GM23338 (cell line): Measurements from ENCODE around the gene TTC28. TPM values are rescaled to one million over a fixed set of nuclear protein-coding genes. Genes with fewer than 3 reads are reported as not detected.

Source experiments
- ATAC-seq: fragments of 200-7000 bp; cut with Tn5 transposase; 3 replicates; pipeline ENCODE4 v1.9.1; 2020
- DNase-seq: peaks from one replicate; pipeline ENCODE4 v3.0.0-alpha.2; 2015; ENCODE audit warnings: low spot score
- H2AFZ ChIP-seq: fragments of 200-600 bp; sonication (generic); 2 replicates; pipeline ENCODE4 v1.8.0; 2016; ENCODE audit warnings: antibody characterized with exemption, mild to moderate bottlenecking, moderate library complexity
- H3F3A ChIP-seq: fragments of 200-600 bp; sonication (generic); replicated peaks from 2 replicates; pipeline ENCODE4 v1.8.0; 2017; ENCODE audit warnings: antibody characterized with exemption, mixed run types, low read depth
- H3K27ac ChIP-seq: fragments of 200-600 bp; sonication (generic); 2 replicates; pipeline ENCODE4 v1.6.1; 2016; ENCODE audit warnings: low read depth
- H3K27me3 ChIP-seq: fragments of 200-600 bp; sonication (generic); 2 replicates; pipeline ENCODE4 v1.8.0; 2016; ENCODE audit warnings: mild to moderate bottlenecking, mixed run types, moderate library complexity; ENCODE audit not compliant: insufficient read depth
- H3K36me3 ChIP-seq: fragments of 200-600 bp; sonication (generic); 2 replicates; pipeline ENCODE4 v1.8.0; 2016; ENCODE audit warnings: mild to moderate bottlenecking; ENCODE audit not compliant: insufficient read depth
- H3K4me1 ChIP-seq: fragments of 200-600 bp; sonication (generic); 2 replicates; pipeline ENCODE4 v1.8.0; 2016; ENCODE audit warnings: mild to moderate bottlenecking, moderate library complexity; ENCODE audit not compliant: insufficient read depth
- H3K4me2 ChIP-seq: fragments of 200-600 bp; sonication (generic); 2 replicates; pipeline ENCODE4 v1.7.1; 2017; ENCODE audit warnings: mixed run types
- H3K4me3 ChIP-seq: fragments of 200-600 bp; sonication (generic); 2 replicates; pipeline ENCODE4 v1.6.1; 2016; ENCODE audit warnings: mixed run types
- H3K79me2 ChIP-seq: fragments of 200-600 bp; sonication (generic); replicated peaks from 2 replicates; pipeline ENCODE4 v1.8.0; 2017; ENCODE audit warnings: mild to moderate bottlenecking; ENCODE audit not compliant: insufficient read depth
- H3K9me2 ChIP-seq: fragments of 200-600 bp; sonication (generic); 2 replicates; pipeline ENCODE4 v1.8.0; 2017; ENCODE audit not compliant: insufficient read depth
- H4K20me1 ChIP-seq: fragments of 200-600 bp; sonication (generic); replicated peaks from 2 replicates; pipeline ENCODE4 v1.8.0; 2017; ENCODE audit warnings: mild to moderate bottlenecking; ENCODE audit not compliant: insufficient read depth
- H3K27ac Mint-ChIP-seq: 2 replicates; pipeline ENCODE4 v1.8.0; 2020; ENCODE audit warnings: inconsistent platforms, mild to moderate bottlenecking, moderate library complexity, mixed read lengths
- H3K27me3 Mint-ChIP-seq: 3 replicates; pipeline ENCODE4 v1.8.0; 2022; ENCODE audit warnings: low read depth, mild to moderate bottlenecking, moderate library complexity, mixed read lengths, inconsistent platforms; ENCODE audit not compliant: insufficient read depth, poor library complexity
- H3K36me3 Mint-ChIP-seq: 3 replicates; pipeline ENCODE4 v1.8.0; 2021; ENCODE audit warnings: low read depth, mild to moderate bottlenecking, inconsistent platforms, moderate library complexity, mixed read lengths
- H3K4me1 Mint-ChIP-seq: 3 replicates; pipeline ENCODE4 v1.8.0; 2020; ENCODE audit warnings: mild to moderate bottlenecking, inconsistent platforms, mixed read lengths
- H3K4me3 Mint-ChIP-seq: 3 replicates; pipeline ENCODE4 v1.8.0; 2021; ENCODE audit warnings: moderate library complexity, mild to moderate bottlenecking, inconsistent platforms, mixed read lengths
- H3K9me3 Mint-ChIP-seq: 3 replicates; pipeline ENCODE4 v1.8.0; 2020; ENCODE audit warnings: moderate library complexity, mild to moderate bottlenecking, inconsistent platforms, mixed read lengths
- CREB1 ChIP-seq: fragments of 250-450 bp; sonication (Bioruptor Pico); IDR thresholded peaks from 2 replicates; pipeline ENCODE4 v1.5.0; 2020; ENCODE audit warnings: low read depth, mild to moderate bottlenecking, moderate library complexity
- ETS1 ChIP-seq: IDR thresholded peaks from 2 replicates; pipeline ENCODE4 v1.6.1; 2016; ENCODE audit warnings: antibody characterized with exemption
- EZH2 ChIP-seq: fragments of 200-600 bp; sonication (generic); IDR thresholded peaks from one replicate; pipeline ENCODE4 v1.8.0; 2017; ENCODE audit warnings: antibody characterized with exemption, mild to moderate bottlenecking, low read depth; ENCODE audit not compliant: unreplicated experiment
- JUNB ChIP-seq: IDR thresholded peaks from one replicate; pipeline ENCODE4 v1.6.1; 2016; ENCODE audit warnings: antibody characterized with exemption; ENCODE audit not compliant: unreplicated experiment
- NANOG ChIP-seq: IDR thresholded peaks from 2 replicates; pipeline ENCODE4 v1.6.1; 2016; ENCODE audit warnings: antibody characterized with exemption, borderline replicate concordance
- POLR2AphosphoS5 ChIP-seq: IDR thresholded peaks from 2 replicates; pipeline ENCODE4 v1.6.1; 2016; ENCODE audit warnings: antibody characterized with exemption, low read depth
- REST ChIP-seq: IDR thresholded peaks from one replicate; pipeline ENCODE4 v1.6.1; 2018; ENCODE audit warnings: antibody characterized with exemption; ENCODE audit not compliant: unreplicated experiment
- STAT1 ChIP-seq: IDR thresholded peaks from one replicate; pipeline ENCODE4 v1.6.1; 2016; ENCODE audit warnings: antibody characterized with exemption; ENCODE audit not compliant: unreplicated experiment
- ZNF114 ChIP-seq: fragments of 250-450 bp; sonication (Bioruptor Pico); IDR thresholded peaks from 2 replicates; pipeline ENCODE4 v1.5.0; 2020; ENCODE audit warnings: mild to moderate bottlenecking, moderate library complexity
- ZNF331 ChIP-seq: fragments of 250-450 bp; sonication (Bioruptor Pico); IDR thresholded peaks from 2 replicates; pipeline ENCODE4 v1.5.0; 2020; ENCODE audit warnings: low read depth, mild to moderate bottlenecking, moderate library complexity
- polyA plus RNA-seq: library from polyadenylated mRNA; unstranded; fragments of >200 nt; fragmentation: Nextera tagmentation; extraction: Ambion mirVana; gene quantifications from 2 replicates; pipeline ENCODE4 v1.2.1, GENCODE V29; 2016
- total RNA-seq: library from RNA; depleted of rRNA; stranded (reverse); fragments of >200 nt; shearing (Covaris generic); gene quantifications from 2 replicates; pipeline ENCODE4 v1.2.3, GENCODE V29; 2014

TTC28 gene
- total and polyA plus RNA-seq, 2 experiments from 2014 or later: 4.5 to 16.1 TPM

GRCh38 chr22:28333088-28333487 lies 346.6 kb downstream of the TTC28 start:
- Mint-ChIP-seq H3K4me1 (peaks cover 29% of the 10 kb centered on the region), H3K27me3 (no peaks in the 10 kb centered on the region), H3K36me3 (peaks cover 1% of the 10 kb centered on the region; the same call in 1 of the 3 replicates), H3K27ac (no peak overlapping the region), H3K4me3 (no peak overlapping the region), H3K9me3 (peaks cover 11% of the 10 kb centered on the region)
- Histone ChIP-seq H3K4me1 (peaks cover 25% of the 10 kb centered on the region), H3K36me3 (no peaks in the 10 kb centered on the region), H2AFZ (no peak overlapping the region), H3K4me3 (no peak overlapping the region), H3K4me2 (no peak overlapping the region), H3K9me2 (no peaks in the 10 kb centered on the region), H4K20me1 (no peaks in the 10 kb centered on the region), H3F3A (no peaks in the 10 kb centered on the region), H3K27me3 (no peaks in the 10 kb centered on the region), H3K79me2 (no peaks in the 10 kb centered on the region), H3K27ac (no peak overlapping the region)
- no peak for TF ChIP-seq ZNF114 (CRISPR knock-in tag)
- TF ChIP-seq POLR2AphosphoS5: no peak
- no peak for TF ChIP-seq JUNB
- TF ChIP-seq ETS1: no peak
- TF ChIP-seq STAT1: no peak
- TF ChIP-seq REST: no peak
- TF ChIP-seq ZNF331 (CRISPR knock-in tag): no peak
- TF ChIP-seq EZH2: no peak
- no peak for DNase-seq
- no peak for ATAC-seq

- H3K27ac Mint-ChIP-seq: no peak overlapping the region
- H2AFZ ChIP-seq: no peak overlapping the region
- peaks cover 25% of the 10 kb centered on the region for H3K4me1 ChIP-seq
- no peaks in the 10 kb centered on the region for H3K27me3 ChIP-seq
- no peak overlapping the region for H3K27ac ChIP-seq
- DNase-seq: no peak
- no peak overlapping the region for H3K4me3 ChIP-seq
- no peaks in the 10 kb centered on the region for H3K27me3 Mint-ChIP-seq
- H3K9me2 ChIP-seq: no peaks in the 10 kb centered on the region
- H3K4me2 ChIP-seq: no peak overlapping the region
- no peaks in the 10 kb centered on the region for H3K79me2 ChIP-seq
- no peak overlapping the region for H3K4me3 Mint-ChIP-seq
- no peaks in the 10 kb centered on the region for H3F3A ChIP-seq
- H4K20me1 ChIP-seq: no peaks in the 10 kb centered on the region
- peaks cover 6% of the 10 kb centered on the region for H3K9me3 Mint-ChIP-seq
- H3K36me3 ChIP-seq: no peaks in the 10 kb centered on the region
- ATAC-seq: no peak
- TF ChIP-seq POLR2AphosphoS5 (no peak), CREB1 (CRISPR knock-in tag) (no peak), STAT1 (no peak), NANOG (no peak), REST (no peak)
- no peaks in the 10 kb centered on the region; the same call in 2 of the 3 replicates for H3K36me3 Mint-ChIP-seq
- H3K4me1 Mint-ChIP-seq: peaks cover 29% of the 10 kb centered on the region
These were observed 347.2 kb downstream of the TTC28 start for GRCh38 chr22:28332410-28332809.
